Measurements from ENCODE around the gene HMGCL.

DNA sequence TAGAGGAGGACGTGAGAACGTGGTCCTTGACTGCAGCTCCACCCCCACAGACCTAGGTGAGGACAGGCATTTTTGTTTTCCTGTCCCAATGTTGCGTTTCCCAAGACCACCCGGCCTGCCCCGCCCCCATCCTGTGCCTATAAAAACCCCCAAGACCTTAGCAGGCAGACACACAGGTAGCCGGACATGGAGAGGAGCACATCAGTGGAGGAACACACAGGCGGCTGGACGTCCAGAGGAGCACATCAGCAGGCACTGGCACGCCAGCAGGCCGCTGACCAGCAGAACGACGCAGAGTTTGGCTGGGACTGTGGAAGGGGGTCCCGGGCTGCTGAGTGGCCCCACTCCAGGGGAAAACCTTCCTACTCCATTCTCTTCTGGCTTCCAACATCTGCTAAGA lies 12.7 kb upstream of the HMGCL start:
- TF ChIP-seq TCF4 (CRISPR knock-in tag; IDR thresholded peaks at IDR 0.05; ENCODE audit: borderline replicate concordance), result no peak
- TF ChIP-seq, protein P1, sequence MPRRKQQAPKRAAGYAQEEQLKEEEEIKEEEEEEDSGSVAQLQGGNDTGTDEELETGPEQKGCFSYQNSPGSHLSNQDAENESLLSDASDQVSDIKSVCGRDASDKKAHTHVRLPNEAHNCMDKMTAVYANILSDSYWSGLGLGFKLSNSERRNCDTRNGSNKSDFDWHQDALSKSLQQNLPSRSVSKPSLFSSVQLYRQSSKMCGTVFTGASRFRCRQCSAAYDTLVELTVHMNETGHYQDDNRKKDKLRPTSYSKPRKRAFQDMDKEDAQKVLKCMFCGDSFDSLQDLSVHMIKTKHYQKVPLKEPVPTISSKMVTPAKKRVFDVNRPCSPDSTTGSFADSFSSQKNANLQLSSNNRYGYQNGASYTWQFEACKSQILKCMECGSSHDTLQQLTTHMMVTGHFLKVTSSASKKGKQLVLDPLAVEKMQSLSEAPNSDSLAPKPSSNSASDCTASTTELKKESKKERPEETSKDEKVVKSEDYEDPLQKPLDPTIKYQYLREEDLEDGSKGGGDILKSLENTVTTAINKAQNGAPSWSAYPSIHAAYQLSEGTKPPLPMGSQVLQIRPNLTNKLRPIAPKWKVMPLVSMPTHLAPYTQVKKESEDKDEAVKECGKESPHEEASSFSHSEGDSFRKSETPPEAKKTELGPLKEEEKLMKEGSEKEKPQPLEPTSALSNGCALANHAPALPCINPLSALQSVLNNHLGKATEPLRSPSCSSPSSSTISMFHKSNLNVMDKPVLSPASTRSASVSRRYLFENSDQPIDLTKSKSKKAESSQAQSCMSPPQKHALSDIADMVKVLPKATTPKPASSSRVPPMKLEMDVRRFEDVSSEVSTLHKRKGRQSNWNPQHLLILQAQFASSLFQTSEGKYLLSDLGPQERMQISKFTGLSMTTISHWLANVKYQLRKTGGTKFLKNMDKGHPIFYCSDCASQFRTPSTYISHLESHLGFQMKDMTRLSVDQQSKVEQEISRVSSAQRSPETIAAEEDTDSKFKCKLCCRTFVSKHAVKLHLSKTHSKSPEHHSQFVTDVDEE (CRISPR knock-in tag; IDR thresholded peaks at IDR 0.05), result no peak
- no peak for TF ChIP-seq ZFP30 (CRISPR knock-in tag; IDR thresholded peaks at IDR 0.05)
- no peak for TF ChIP-seq ZFP3 (CRISPR knock-in tag; IDR thresholded peaks at IDR 0.05)
- no peak for TF ChIP-seq PPARA (CRISPR knock-in tag; IDR thresholded peaks at IDR 0.05; ENCODE audit: borderline replicate concordance)
- TF ChIP-seq GLIS3 (CRISPR knock-in tag; IDR thresholded peaks at IDR 0.05), result no peak
